GM18517 (cell line): ENCODE measurements around the gene CCDC43.
"Not testable (repeated sequence)": the region's sequence is repeated elsewhere in the genome, so short reads cannot be mapped to it uniquely, and the experiment has no call there.

Experiments used
- ATAC-seq: cut with Tn5 transposase; IDR thresholded peaks from one replicate; pipeline ENCODE4 v1.9.1; 2021; ENCODE audit warnings: mild to moderate bottlenecking, moderate library complexity; ENCODE audit not compliant: unreplicated experiment

The CCDC43 gene

GRCh38 chr17:44689477-44690217 is at the start of gene CCDC43:
Gene CCDC43, minus strand, starts transcription at chr17:44689776. Its CDS starts 23 bp downstream, at chr17:44689753.
- ATAC-seq, result peak; percentile 84

GRCh38 chr17:44738214-44738906 is 48.8 kb upstream of the CCDC43 start:
- no peak for ATAC-seq

- no peak for ATAC-seq
Measured at GRCh38 chr17:44736551-44737240, 47.1 kb upstream of the CCDC43 start.

- no peak for ATAC-seq
Measured at GRCh38 chr17:44734272-44734671, 44.7 kb upstream of the CCDC43 start.

GRCh38 chr17:44733753-44734152 is 44.2 kb upstream of the CCDC43 start:
- ATAC-seq, result no peak

- ATAC-seq, result not testable (repeated sequence)
Measured at GRCh38 chr17:44726121-44726520, 36.5 kb upstream of the CCDC43 start.

- no peak for ATAC-seq
Measured at GRCh38 chr17:44722254-44722653, 32.7 kb upstream of the CCDC43 start.

GRCh38 chr17:44719444-44719843 is 29.9 kb upstream of the CCDC43 start:
- ATAC-seq, result no peak

- peak; percentile 65 for ATAC-seq
Measured at GRCh38 chr17:44708401-44709263, 19.1 kb upstream of the CCDC43 start, which contains the start of gene DBF4B. Gene DBF4B, plus strand, starts transcription at chr17:44708665. Its CDS starts 156 bp downstream, at chr17:44708821.

GRCh38 chr17:44707755-44708400 is 18.3 kb upstream of the CCDC43 start:
- no peak for ATAC-seq

GRCh38 chr17:44700288-44700687 is 10.7 kb upstream of the CCDC43 start:
- not testable (repeated sequence) for ATAC-seq

GRCh38 chr17:44693609-44694008 is 4.0 kb upstream of the CCDC43 start:
- ATAC-seq, result no peak

GRCh38 chr17:44690746-44691306 is 1.2 kb upstream of the CCDC43 start:
- not testable (repeated sequence) for ATAC-seq

GRCh38 chr17:44688675-44689476 is 700 bp downstream of the CCDC43 start:
- peak; percentile 27 for ATAC-seq

- no peak for ATAC-seq
Measured at GRCh38 chr17:44688200-44688599, 1.4 kb downstream of the CCDC43 start.

- no peak for ATAC-seq
Measured at GRCh38 chr17:44687756-44688155, 1.8 kb downstream of the CCDC43 start.

- ATAC-seq, result not testable (repeated sequence)
Measured at GRCh38 chr17:44683303-44683702, 6.3 kb downstream of the CCDC43 start.

GRCh38 chr17:44677136-44677535 is 12.4 kb downstream of the CCDC43 start:
- no peak for ATAC-seq

GRCh38 chr17:44673893-44674292 is 15.7 kb downstream of the CCDC43 start:
- no peak for ATAC-seq
